ENCODE data around the gene URI1. TPM values are rescaled to one million over a fixed set of nuclear protein-coding genes. Genes with fewer than 3 reads are reported as not detected.

The URI1 gene, protein sequence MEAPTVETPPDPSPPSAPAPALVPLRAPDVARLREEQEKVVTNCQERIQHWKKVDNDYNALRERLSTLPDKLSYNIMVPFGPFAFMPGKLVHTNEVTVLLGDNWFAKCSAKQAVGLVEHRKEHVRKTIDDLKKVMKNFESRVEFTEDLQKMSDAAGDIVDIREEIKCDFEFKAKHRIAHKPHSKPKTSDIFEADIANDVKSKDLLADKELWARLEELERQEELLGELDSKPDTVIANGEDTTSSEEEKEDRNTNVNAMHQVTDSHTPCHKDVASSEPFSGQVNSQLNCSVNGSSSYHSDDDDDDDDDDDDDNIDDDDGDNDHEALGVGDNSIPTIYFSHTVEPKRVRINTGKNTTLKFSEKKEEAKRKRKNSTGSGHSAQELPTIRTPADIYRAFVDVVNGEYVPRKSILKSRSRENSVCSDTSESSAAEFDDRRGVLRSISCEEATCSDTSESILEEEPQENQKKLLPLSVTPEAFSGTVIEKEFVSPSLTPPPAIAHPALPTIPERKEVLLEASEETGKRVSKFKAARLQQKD
- total RNA-seq (2021) (52.4 and 56.0 TPM in 2 replicates), Bru-seq, nascent RNA (percentile 87 among the genes with signal in this experiment), BruChase-seq, experiment 1, labeled RNA remaining after a 2-hour chase (percentile 83 among the genes with signal in this experiment), BruChase-seq, experiment 2, labeled RNA remaining after a 6-hour chase (percentile 72 among the genes with signal in this experiment)
- long read RNA-seq, transcript URI1-206 (10 exons, 2,495 nt) = major isoform, 39 of 91 reads
- long read RNA-seq, transcript URI1-202 (11 exons, 3,444 nt) = minor isoform, 25 of 91 reads
- long read RNA-seq, partial matches to known transcripts = 9 of 91 reads
- long read RNA-seq, other reads (novel, unspliced or antisense) = 18 of 91 reads

DNA sequence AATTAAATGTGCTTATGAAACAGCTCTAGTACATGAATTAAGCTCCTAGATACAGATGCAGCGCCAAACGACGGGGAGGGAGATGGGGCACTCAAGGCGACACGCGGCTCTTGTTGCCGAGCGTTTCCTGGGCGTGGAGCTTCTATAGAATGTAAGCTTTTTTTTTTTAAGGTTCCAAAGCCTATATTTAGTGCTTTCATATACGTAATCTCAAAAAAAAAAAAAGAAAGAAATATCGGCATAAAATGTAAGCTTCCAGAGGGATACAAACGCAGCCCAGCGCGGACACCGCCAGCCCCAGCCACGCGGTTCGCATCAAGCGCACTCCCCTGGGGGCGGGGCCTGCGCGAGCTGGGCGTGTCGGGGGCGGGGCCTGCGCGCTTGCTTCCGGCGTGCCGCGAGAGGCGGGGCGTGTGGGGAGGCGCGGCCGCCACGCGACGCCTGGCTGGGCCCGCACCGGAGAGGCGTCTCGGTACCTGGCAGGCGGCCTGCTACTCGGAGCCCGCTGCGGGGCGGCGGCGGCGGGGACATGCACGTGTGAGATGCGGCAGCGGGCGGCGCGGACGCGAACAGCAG is at the start of gene URI1:
TSS of gene URI1 (plus strand) at position 412 of the 576 bp plus-strand sequence. CDS start 309 bp downstream, outside the sequence.
- Histone ChIP-seq H3K9me2 (ENCODE audit: insufficient read depth) (0 out of 2 replicates have a peak, but pooled peaks cover 4% of the 10 kb centered on the region), H4K20me1 (ENCODE audit: insufficient read depth) (peaks cover 25% of the 10 kb centered on the region), H3K4me3 (peak within 1 kb of the TSS; percentile 98), H2AFZ (peak within 1 kb of the TSS; percentile 93), H3K4me1 (replicated peaks; ENCODE audit: insufficient read depth) (peaks cover 33% of the 10 kb centered on the region), H3K9me3 (ENCODE audit: insufficient read depth, low read depth) (no peaks in the 10 kb centered on the region), H3K79me2 (ENCODE audit: low read depth) (peaks cover 44% of the 10 kb centered on the region), H3K36me3 (ENCODE audit: low read depth) (no peaks in the 10 kb centered on the region), H3K27ac (peak within 1 kb of the TSS; percentile 35), H3K27me3 (ENCODE audit: insufficient read depth, low read depth) (no peaks in the 10 kb centered on the region), H3F3A (ENCODE audit: insufficient read depth, low read depth) (no peaks in the 10 kb centered on the region), H3K4me2 (peak within 1 kb of the TSS; percentile 89)
- POLR2A ChIA-PET (ENCODE audit: unreplicated experiment) = interaction anchor here (0.6 to 0.7 kb wide), 4 partner anchors 21 to 474 kb away, joined by 4 to 12 read pairs (median 6); no protein-coding TSS in a partner anchor
- CTCF ChIA-PET = interaction anchor here (0.6 to 0.7 kb wide), 2 partner anchors 182 to 219 kb away, joined by 3 to 4 read pairs; no protein-coding TSS in a partner anchor
- DNase-seq = peak; percentile 59 to 91
- intact Hi-C loops (cut with micrococcal nuclease; ENCODE audit: unreplicated experiment) = no loop called here
- TSS peak; percentile 39 for BruUV-seq (replicated peaks)
- TF ChIP-seq EZH2 (IDR thresholded peaks at IDR 0.05; ENCODE audit: low read depth) (no peak), CTCF (conservative IDR thresholded peaks at IDR 0.05) (no peak)

GRCh38 chr19:29893606-29894284 is 48.3 kb upstream of the URI1 start:
- no TSS peak for BruUV-seq (replicated peaks)
- ChIA-PET CTCF (no interaction called here), POLR2A (ENCODE audit: unreplicated experiment) (no interaction called here)
- Histone ChIP-seq H4K20me1 (ENCODE audit: insufficient read depth) (no peaks in the 10 kb centered on the region), H3K4me1 (replicated peaks; ENCODE audit: insufficient read depth) (no peaks in the 10 kb centered on the region), H3K4me2 (no peak overlapping the region), H3K4me3 (no peak overlapping the region), H3K9me3 (ENCODE audit: insufficient read depth, low read depth) (no peaks in the 10 kb centered on the region), H3K79me2 (ENCODE audit: low read depth) (no peaks in the 10 kb centered on the region), H3K27ac (no peak overlapping the region), H3K9me2 (ENCODE audit: insufficient read depth) (no peaks in the 10 kb centered on the region), H3F3A (ENCODE audit: insufficient read depth, low read depth) (no peaks in the 10 kb centered on the region), H3K27me3 (ENCODE audit: insufficient read depth, low read depth) (peaks cover 33% of the 10 kb centered on the region), H2AFZ (no peak overlapping the region), H3K36me3 (ENCODE audit: low read depth) (no peaks in the 10 kb centered on the region)
- no peak for DNase-seq
- TF ChIP-seq CTCF (conservative IDR thresholded peaks at IDR 0.05) (no peak), EZH2 (IDR thresholded peaks at IDR 0.05; ENCODE audit: low read depth) (no peak)
- intact Hi-C loops (cut with micrococcal nuclease; ENCODE audit: unreplicated experiment) = no loop called here

DNA sequence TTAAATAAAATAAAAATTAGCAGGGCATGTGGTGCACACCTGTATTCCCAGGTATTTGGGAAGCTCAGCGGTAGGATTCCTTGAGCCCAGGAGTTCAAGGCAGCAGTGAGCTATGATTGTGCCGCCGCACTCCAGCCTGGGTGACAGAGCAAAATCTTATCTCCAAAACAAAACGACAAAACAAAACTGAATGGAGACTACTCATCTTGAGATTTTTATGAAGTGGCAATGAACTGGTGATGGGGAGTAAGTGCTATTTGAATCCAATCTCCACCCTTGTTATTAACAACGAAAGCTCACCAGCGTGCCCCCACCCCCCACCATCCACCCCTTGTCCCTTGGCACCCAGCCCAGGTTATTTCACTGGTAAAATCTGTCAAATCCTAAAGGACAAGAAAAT is 45.2 kb upstream of the URI1 start:
- Histone ChIP-seq H3K36me3 (ENCODE audit: low read depth) (no peaks in the 10 kb centered on the region), H3F3A (ENCODE audit: insufficient read depth, low read depth) (no peaks in the 10 kb centered on the region), H3K4me2 (no peak overlapping the region), H3K27ac (no peak overlapping the region), H3K4me3 (no peak overlapping the region), H4K20me1 (ENCODE audit: insufficient read depth) (no peaks in the 10 kb centered on the region), H3K9me2 (ENCODE audit: insufficient read depth) (no peaks in the 10 kb centered on the region), H3K9me3 (ENCODE audit: insufficient read depth, low read depth) (no peaks in the 10 kb centered on the region), H3K79me2 (ENCODE audit: low read depth) (no peaks in the 10 kb centered on the region), H3K4me1 (replicated peaks; ENCODE audit: insufficient read depth) (no peaks in the 10 kb centered on the region), H3K27me3 (ENCODE audit: insufficient read depth, low read depth) (peaks cover 26% of the 10 kb centered on the region), H2AFZ (no peak overlapping the region)
- no TSS peak for BruUV-seq (replicated peaks)
- POLR2A ChIA-PET (ENCODE audit: unreplicated experiment) = no interaction called here
- CTCF ChIA-PET = no interaction called here
- intact Hi-C loops (cut with micrococcal nuclease; ENCODE audit: unreplicated experiment) = no loop called here
- no peak for DNase-seq
- TF ChIP-seq CTCF (conservative IDR thresholded peaks at IDR 0.05) = no peak

Measured in PC-9 (cell line).